HG03108 (cell line): Measurements from ENCODE around the gene DDX54.
A peak's percentile ranks its signal among the peaks of the same experiment; 100 is the strongest.
"Not testable (repeated sequence)": the region's sequence is repeated elsewhere in the genome, so short reads cannot be mapped to it uniquely, and the experiment has no call there.

Experiments used
- ATAC-seq: cut with Tn5 transposase; IDR thresholded peaks from one replicate; pipeline ENCODE4 v1.9.1; 2021; ENCODE audit warnings: moderate library complexity; ENCODE audit not compliant: unreplicated experiment

DDX54 gene

DNA sequence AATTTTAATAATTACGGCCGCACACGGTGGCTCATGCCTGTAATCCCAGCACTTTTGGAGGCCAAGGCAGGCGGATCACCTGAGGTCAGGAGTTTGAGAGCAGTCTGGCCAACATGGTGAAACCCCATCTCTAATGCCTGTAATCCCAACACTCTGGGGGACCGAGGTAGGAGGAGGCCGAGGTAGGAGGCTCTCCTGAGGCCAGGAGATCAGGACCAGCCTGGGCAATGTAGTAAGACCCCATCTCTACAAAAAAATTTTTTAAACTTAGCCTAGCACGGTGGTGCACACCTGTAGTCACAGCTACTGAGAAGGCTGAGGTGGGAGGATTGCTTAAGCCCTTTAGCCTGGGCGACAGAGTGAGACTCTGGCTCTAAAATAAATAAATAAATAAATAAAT is 41.3 kb downstream of the DDX54 start:
- no peak for ATAC-seq

DNA sequence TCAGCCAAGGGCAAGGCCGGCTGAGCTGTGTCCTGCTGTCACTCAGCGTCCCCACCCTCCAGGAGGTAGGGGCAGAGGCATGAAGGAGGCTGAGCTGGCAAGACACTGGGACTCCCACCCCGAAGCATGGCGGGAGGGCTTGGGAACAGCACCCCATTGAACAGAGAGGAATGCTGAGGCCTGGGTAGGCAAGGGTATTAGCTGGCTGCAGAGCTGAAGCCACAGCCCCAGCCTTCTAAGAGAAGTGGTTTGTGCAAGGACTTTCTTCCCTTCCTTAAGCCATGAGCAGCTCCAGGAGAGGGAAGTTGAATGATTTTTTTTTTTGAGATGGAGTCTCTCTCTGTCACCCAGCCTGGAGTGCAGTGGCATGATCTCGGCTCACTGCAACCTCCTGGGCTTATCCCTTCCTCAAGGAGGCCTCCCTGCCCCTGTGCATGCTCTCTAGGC is 42.4 kb downstream of the DDX54 start:
- ATAC-seq = no peak

DNA sequence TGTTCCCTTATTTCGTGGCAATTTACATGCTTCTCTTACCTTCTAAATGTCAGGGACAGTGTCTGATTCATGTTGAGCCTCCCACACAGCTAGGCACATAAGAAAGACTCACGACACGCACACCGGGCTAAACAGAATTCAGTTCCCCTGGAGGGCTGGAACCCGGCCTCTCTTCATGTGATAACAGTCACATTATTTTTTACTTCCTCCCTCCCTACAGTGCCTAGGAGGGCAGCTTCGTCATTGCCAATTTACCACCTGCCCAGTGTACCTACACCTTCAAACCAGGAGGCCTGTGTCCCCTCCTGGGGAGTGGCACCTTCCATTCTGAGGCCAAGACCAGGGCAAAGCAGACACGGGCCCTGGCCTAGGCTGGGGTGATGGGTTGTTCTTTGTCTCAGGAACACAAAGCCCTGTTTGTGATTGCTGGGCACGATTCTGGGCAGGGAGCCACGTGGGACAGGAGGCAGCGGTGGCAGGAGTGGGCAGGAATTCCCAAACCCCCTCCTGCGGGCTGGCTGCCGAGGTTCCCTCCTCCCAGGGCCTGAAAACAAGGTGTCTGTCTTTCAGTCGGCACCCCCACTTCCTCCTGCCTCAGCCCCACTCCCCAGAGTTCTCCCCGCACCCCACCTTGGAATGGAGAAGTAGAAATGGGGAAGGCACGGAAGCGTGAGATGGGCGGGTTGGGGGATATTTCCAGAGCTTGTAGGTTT is 42.9 kb downstream of the DDX54 start:
- ATAC-seq = no peak

DNA sequence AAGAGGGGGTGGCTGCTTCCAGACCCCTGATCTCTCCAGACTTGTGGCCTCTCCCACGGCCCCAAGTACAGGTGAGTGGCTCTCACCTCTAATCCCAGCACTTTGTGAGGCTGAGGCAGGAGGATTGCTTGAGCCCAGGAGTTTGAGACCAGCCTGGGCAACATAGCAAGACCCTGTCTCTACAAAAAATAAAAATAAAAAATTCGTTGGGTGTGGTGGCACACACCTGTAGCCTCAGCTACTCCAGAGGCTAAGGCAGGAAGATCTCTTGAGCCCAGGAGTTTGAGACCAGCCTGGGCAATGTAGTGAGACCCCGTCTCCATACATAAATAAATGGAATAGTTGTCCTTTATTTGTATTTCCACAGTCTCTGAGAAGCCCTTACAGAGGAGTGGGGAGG is 43.6 kb downstream of the DDX54 start:
- ATAC-seq = not testable (repeated sequence)

DNA sequence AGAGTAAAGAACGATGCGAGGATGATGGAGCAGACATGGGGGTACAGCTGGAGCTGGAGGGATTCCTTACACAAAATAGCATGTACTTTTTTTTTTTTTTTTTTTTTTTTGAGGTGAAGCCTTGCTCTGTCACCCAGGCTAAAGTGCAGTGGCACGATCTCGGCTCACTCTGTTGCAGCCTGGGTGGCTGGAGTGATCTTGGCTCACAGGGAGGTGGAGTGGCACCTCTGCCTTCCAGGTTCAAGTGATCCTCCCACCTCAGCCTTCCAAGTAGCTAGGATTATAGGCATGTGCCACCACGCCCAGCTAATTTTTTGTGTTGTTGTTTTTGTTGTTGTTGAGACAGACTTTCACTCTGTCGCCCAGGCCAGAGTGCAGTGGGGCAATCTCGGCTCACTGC is 44.6 kb downstream of the DDX54 start:
- no peak for ATAC-seq

DNA sequence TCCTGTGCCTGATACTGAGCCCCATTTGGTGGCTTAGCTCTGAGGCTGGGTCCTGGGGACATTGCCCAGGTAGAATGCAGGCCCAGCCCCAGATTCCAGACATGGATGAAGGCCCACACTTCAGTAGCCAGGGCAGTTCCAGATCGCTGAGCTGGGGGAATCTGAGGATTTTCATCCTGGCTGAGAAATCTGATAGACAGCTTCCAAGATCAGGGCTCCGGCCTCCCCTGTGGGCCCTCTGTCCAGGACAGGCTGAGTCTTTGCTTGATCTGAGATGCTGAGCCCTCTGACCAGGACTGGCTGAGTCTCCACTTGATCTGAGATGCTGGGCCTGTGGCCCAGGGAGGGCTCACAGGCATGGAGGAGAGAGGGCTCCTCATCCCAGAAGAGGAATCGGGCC is 46.5 kb downstream of the DDX54 start:
- ATAC-seq = no peak

DNA sequence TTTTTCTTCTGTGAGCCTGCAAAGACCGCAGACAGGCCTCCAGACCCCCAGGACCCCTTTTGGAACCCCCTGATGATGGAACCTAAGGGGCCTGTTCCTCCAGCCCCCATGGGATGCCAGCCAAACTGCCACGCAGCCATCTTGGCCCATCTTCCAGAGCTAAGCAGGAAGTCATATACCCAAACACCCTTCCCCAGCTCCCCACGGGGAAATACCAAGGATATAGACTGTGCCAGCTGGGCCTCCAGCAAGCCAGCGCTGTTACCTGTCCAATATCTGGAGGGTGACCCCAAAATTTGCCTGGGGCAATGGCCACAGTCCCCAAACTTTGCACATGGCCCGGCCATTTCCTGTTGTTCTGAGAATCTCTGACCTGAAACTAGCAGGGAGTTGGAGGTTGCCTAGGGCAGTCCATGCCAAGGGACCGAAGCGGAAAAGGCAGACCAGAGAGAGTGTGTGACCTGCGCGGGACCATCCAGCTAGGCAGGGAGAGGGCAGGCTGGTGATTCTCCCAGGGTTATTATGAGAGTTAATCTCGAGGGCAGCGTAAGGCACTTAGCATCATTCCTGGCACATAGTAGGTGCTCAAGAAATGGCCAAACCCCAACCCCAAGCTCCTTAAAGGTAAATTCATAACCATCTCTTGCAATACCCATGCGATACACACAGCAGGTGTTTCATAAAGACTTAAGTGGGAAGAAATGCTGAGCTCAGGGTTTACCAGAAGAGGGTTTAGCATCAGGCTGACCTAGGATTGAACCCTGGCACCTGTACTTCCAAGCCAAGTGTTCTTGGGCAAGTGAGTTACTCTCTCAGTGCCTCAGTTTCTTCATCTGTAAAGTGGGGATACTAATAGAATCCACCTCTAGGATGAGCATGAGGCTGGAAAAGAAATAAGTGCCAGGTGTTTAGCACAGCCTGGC is 47.2 kb downstream of the DDX54 start:
- no peak for ATAC-seq

DNA sequence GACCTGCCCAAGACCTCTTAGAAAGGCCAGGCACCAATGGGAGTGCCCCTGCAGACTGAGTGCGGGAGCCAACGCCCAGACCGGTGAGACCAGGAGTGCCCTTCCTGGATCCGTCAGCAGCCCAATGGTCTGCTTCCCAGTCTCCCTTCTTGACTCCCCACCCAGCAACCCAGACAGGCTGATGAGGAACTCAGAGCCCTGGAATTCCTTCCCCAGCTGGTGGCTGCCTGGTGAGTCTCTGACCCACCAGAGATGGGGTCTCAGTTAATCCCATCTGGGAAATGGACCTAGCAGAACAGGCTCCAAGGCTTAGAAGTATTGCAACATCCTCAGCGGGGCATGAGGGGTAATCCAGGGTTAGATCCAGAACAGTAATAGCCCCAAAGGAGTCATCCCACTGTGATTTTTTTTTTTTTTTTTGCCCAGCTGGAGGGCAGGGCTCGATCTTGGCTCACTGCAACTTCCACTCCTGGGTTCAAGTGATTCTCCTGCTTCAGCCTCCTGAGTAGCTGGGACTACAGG is 48.2 kb downstream of the DDX54 start:
- ATAC-seq = no peak

DNA sequence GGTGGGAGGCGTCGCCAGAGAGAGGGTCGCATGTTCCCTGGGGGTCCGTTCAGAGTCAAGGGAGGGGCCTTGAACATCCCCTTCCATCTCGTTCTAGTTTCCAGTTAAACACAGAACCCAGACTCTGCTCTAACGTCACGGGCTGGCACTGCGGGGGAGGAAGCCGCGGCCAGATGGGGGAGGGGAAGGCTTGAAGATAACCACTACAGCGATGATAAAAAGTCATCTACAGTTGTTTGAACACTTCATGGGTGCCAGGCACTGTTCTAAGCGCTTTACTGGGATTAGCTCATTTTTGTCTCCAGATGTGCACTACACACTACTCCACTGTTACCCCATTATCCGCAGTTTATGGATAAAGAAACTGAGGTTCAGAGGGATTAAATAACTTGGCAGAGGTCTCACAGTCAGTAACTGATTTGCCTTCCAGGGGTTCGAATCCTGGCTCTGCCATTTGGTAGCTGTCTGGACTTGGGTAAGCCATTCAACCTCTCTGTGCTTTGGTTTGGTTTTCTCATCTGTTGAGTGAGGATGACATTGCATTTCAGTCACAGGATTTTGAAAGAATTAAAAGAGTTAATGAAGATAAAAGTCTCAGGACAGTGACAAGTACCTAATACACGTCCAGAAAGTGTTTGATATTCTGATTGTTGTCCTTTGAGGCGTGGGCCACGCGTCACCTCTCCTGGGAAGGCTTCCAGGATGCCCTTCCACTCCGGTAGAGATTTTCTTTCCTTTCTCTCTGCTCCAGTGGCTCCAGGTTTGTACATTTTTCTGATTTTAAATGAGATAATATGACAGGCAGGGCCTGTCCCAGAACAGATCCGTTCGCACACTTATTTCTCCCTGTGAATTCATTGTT is 48.9 kb downstream of the DDX54 start:
- no peak for ATAC-seq

DNA sequence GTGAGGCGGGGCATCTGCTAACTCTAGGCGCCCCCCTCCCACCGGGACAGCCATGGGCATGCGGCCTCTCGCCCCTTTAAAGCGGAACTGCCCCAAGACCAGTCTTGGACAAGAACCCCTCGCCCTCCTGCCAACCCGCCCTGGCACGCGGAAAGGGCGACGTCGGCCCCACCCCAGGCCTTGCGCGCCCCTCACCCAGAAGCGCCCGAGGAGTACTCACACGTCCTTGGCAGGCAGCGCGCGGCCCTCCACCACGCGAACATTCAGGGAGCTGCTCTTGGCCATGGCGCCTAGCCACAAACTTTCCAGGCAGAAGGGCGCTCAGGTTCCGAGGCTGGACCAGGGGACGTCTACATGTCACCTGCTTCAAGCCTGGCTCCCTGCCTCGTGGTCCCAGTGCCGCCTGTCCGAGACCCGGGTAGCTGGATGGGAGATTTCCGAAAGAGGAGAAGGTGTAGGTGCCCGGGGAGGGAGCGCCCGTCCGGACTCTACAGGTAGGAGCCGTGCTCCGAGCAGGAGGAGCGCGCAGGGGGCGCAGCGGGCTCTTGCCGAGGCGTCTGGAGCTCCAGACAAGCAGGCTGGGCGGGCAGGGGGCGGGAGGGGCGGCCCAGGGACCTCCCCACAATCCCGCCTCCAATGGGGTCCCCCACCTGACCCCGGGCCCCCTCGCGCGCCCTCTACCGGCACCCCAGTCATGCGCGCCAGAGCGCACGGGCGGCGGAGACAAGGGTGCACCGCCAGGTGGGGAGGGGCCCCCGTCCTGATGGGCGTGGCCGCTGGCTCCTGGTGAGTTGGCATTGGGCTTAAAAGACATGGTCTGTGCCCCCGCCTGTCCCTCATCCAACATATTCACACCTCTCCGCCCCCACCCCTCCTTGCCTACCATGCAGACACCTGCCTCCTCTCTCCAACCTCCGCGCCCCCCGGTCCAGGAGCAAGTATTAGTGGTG is 49.8 kb downstream of the DDX54 start, which contains the start of gene RASAL1:
TSS of gene RASAL1 (minus strand) at position 584 of the 950 bp plus-strand sequence. CDS start at position 285, 299 bp downstream.
- peak; percentile 44 for ATAC-seq

DNA sequence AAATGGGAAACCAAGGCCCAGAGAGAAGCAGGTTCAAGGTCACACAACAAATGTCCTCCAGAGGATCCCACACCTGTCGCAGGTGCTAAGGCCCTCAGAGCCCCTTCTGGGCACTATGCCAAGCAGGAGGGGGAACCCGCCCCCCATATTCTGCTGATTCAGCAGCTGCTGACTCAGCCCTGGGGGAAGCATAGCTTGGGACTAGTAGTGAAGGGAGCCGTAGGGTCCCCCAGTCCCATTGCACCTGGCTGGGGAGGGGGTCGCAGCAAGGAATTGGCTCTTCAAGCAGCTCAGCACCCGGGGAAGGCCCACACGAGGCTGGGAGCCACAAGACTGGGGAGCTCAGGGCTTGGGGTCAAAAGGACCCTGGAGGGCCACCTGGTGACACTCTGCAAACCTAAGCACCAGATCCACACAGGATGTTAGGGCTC is 50.7 kb downstream of the DDX54 start:
- no peak for ATAC-seq

DNA sequence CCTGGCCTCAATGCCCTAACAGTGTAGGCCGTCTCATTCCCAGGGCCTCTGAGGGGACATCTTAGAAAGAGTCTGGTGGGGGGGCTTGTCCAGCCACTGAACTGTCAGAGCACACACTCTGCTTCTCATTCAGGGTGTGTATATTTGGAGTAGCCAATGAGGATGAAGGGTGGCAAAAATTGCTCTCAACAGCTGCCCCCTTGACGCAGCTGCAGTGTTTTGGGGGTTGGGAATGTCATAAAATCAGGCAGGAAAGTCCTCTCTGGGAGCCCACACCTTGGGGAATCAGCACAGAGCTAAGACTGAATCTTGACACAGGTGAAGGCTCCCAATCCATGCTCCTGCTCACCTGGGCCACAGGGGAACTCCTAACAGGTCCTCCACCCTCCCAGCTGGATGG is 51.2 kb downstream of the DDX54 start:
- no peak for ATAC-seq

DNA sequence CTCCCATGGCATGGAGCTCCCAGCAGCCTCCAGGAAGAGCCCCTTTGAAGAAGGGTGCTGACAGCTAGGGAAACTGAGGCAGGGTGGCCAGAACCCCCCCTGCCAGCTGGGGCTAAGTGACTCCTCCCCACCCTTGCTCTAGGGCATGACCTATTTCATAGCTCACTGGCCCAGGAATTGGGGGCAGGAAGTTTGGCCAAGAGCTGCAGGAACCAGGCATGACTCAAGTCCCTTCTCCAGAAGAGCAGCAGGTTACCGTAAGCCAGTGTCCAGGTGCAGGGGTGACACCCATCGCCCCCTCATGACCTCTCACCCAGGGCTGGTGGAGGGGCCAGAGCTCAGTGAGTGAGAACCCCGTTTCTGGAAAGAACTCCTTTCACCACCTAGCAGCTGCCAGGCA is 51.6 kb downstream of the DDX54 start:
- ATAC-seq = no peak

DNA sequence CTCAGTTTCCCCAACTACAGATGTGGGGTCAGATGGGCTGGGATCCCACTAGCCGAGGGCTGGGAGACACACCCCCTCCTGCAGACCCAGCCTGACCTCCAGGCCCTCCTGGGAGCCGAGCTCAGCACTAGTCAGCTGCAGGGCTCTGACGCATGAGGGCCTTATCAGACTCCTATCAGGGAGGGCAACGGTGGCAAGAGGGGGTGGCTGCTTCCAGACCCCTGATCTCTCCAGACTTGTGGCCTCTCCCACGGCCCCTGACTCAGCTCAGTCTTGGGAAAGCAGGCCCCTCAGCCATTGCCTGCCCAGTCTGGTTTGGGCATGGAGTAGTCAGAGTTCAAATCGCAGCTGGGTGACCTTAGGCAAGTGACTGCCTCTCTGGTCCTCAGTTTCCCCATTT is 52.2 kb downstream of the DDX54 start:
- ATAC-seq = no peak

DNA sequence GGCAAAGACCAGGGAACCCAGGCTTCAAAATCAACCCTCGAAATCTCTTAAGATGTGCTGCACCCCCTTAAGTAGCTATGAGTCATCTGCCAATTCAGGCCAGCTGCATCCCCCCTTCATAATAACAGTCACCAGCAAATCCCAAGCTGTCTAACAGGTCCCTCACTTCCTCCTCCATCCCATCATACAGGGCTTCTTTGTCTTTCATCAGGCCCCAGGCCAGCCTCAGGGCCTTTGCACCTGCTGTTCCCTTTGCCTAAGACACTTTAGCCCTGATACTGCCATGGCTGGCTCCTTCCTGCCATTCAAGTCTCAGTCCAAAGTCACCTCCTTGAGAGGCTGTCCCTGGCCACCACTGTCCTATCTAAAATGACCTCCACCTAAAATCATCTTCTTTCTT is 53.7 kb downstream of the DDX54 start:
- ATAC-seq = no peak

DNA sequence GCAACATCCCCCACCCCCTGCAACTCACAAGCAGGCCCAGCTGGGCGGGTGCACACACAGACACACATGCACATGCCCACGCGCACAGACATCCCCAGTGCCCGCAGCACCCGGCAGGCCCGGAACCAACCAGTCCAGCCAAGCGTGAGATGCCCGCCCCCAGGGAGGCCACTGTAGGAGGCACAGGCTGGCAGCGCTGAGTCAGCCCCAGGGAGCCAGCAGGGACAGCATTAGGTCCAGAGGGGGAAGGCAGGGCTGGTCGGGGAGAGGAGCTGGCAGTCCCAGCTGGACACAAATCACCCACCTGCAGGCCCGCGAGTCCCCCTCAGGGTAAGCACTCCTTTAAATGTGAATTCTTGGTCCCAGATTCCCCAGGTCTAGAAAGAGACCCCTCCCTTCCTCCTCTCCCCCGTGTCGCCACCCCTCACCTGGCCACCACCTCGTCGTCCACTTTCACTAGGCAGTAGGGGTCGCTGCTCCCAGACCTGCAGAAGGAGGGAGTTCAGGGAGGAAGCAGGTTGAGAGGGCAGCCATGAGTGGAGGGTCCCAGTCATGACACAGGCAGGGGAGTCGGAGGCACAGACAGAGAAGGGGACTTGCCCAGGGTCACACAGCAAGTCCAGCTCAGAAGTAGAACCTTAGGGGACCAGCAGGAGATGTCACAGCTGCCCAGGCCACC is 54.7 kb downstream of the DDX54 start:
- ATAC-seq = no peak

DNA sequence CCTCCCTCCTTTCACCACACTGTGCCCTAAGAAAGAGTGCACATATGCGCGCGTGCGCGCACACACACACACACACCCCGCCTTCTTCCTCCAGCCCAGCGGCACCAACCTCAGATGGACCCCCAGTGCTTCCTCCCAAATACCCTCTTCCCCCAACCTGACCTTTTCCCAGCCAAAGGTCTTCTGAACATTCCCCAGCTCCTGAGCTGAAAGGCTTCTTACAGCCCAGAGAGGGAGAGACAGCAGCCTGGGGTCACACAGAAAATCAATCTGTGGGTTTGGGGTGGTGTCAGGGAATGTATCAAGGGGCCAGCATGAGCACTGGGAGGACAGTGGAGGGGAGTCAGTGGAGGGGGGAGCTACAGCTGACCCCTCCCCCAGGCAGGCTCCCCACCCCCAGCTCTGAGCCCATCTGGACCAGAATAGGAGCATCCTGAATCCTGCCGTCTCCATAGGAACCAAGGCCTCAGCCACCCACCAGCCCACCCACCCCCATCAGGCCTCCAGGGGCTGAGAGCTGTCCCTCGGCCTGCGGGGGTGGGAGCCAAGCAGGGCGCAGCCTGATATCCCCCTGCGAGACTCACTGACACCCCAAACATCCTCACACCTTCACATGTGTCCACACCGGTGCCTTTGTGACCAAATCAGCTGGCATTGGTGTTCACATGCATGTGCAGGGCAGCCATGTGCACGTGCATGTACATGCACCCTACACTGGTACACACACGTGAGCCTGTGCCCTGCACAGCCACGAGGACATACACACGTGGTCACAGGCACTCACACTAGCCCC is 55.4 kb downstream of the DDX54 start:
- ATAC-seq = no peak
